Measurements from ENCODE around the gene FAM76A.

GRCh38 chr1:27785781-27786455, 60.2 kb downstream of the FAM76A start:
- TF ChIP-seq, protein P1, sequence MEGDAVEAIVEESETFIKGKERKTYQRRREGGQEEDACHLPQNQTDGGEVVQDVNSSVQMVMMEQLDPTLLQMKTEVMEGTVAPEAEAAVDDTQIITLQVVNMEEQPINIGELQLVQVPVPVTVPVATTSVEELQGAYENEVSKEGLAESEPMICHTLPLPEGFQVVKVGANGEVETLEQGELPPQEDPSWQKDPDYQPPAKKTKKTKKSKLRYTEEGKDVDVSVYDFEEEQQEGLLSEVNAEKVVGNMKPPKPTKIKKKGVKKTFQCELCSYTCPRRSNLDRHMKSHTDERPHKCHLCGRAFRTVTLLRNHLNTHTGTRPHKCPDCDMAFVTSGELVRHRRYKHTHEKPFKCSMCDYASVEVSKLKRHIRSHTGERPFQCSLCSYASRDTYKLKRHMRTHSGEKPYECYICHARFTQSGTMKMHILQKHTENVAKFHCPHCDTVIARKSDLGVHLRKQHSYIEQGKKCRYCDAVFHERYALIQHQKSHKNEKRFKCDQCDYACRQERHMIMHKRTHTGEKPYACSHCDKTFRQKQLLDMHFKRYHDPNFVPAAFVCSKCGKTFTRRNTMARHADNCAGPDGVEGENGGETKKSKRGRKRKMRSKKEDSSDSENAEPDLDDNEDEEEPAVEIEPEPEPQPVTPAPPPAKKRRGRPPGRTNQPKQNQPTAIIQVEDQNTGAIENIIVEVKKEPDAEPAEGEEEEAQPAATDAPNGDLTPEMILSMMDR (IDR thresholded peaks at IDR 0.05) = no peak
- no peak for TF ChIP-seq POLR2A (IDR thresholded peaks at IDR 0.05)

All from stomach (tissue), 4 donors.